ENCODE results near the gene RAB31.

RAB31 gene

DNA sequence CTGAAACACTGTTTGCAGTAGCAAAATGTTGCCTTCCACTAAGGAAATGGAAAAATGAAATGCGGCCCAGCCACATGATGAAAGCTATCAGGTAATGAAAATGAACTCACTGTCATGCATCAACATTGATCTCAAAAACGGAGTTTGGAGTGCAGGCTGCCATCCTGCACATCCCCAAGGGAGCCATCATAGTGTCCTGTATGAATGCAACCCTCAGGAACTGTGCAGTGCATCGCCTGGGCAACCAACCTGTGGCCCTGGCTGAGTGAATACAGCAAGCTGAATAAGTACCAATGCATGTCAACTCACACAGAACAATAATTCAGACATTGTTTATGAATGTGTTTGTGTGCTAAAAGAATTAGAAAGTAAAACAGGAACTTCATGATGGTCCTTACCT, 154.6 kb downstream of the RAB31 start:
- H3K36me3 ChIP-seq (ENCODE audit: insufficient read depth, low read length) = no peaks in the 10 kb centered on the region
- peaks cover 9% of the 10 kb centered on the region for H3K9me3 ChIP-seq (ENCODE audit: control insufficient read depth, insufficient read depth, low read length)
- H3K4me1 ChIP-seq (ENCODE audit: insufficient read depth, low read length) = no peaks in the 10 kb centered on the region
- no peak overlapping the region for H3K9ac ChIP-seq (ENCODE audit: low read depth, low read length)

DNA sequence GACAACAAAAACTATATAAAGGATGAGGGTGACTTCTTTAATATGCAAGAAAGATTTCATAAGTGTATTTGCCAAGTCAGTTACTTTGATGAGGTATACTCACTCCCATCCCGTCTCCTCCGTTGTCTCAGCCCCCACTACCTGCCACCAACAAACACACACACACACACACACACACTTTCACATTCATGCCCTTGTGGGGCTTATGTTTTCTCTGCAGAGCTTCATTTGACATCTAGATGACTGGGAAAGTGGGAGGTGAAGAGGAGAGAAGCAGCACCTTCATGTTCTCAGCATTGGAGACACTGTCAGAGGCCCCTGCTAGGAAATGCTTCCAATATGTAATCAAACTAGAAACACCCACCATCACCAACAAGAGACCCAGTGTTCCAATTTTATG, 155.2 kb downstream of the RAB31 start:
- peaks cover 9% of the 10 kb centered on the region for H3K9me3 ChIP-seq (ENCODE audit: control insufficient read depth, insufficient read depth, low read length)
- H3K9ac ChIP-seq (ENCODE audit: low read depth, low read length) = no peak overlapping the region
- no peaks in the 10 kb centered on the region for H3K4me1 ChIP-seq (ENCODE audit: insufficient read depth, low read length)
- no peaks in the 10 kb centered on the region for H3K36me3 ChIP-seq (ENCODE audit: insufficient read depth, low read length)

GRCh38 chr18:9865764-9866490, 157.8 kb downstream of the RAB31 start:
- Histone ChIP-seq H3K36me3 (ENCODE audit: insufficient read depth, low read length) (no peaks in the 10 kb centered on the region), H3K4me1 (ENCODE audit: insufficient read depth, low read length) (peaks cover 24% of the 10 kb centered on the region; the same call in 1 of the 2 replicates), H3K9me3 (ENCODE audit: control insufficient read depth, insufficient read depth, low read length) (peaks cover 9% of the 10 kb centered on the region), H3K9ac (ENCODE audit: low read depth, low read length) (no peak overlapping the region)

GRCh38 chr18:9866627-9867026, 158.5 kb downstream of the RAB31 start:
- Histone ChIP-seq H3K9ac (ENCODE audit: low read depth, low read length) (no peak overlapping the region), H3K36me3 (ENCODE audit: insufficient read depth, low read length) (no peaks in the 10 kb centered on the region), H3K9me3 (ENCODE audit: control insufficient read depth, insufficient read depth, low read length) (peaks cover 9% of the 10 kb centered on the region), H3K4me1 (ENCODE audit: insufficient read depth, low read length) (peaks cover 29% of the 10 kb centered on the region; the same call in 1 of the 2 replicates)

- Histone ChIP-seq H3K9ac (ENCODE audit: low read depth, low read length) (no peak overlapping the region), H3K9me3 (ENCODE audit: control insufficient read depth, insufficient read depth, low read length) (peaks cover 9% of the 10 kb centered on the region), H3K36me3 (ENCODE audit: insufficient read depth, low read length) (no peaks in the 10 kb centered on the region), H3K4me1 (ENCODE audit: insufficient read depth, low read length) (peaks cover 29% of the 10 kb centered on the region; the same call in 1 of the 2 replicates)
Measured at GRCh38 chr18:9867071-9867594, 159.0 kb downstream of the RAB31 start.

DNA sequence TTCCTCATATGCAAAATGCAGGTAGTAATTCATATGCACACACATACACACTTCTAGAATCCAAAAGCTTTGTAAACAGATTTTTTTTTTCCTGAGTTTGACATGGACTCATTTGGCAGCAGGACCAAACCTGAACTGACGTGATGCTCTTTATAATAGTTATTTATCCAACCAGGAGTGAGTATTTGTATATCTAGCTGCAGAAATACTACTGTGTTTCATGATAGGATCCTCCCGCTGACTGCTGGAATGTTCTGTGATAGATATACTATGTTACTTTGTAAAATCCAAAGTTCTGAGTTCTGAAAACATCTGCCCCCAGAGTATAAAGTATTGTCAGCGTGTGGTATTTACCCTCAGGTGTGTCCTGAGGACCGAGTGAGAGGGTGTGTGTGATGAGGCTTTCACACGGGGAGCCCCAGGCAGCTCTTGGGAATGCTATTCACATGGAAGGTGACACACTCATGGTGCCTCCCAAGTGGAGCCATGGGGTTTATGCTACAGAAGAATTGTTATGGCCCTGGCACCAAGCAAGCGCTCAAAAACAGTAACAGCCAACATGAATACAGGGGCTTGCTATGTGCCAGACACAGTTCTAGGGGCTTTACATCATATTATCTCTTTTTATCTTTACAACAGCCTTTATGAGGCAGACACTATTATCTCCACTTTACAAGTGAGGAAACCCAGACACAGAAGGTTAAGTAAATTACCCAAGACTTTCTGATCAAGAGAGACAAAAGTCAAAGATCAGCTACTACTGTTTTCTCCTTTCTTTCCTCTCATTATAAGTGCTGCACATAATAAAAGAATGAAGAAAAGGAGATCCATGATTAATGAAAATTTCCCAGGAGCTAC, 161.0 kb downstream of the RAB31 start:
- no peaks in the 10 kb centered on the region for H3K36me3 ChIP-seq (ENCODE audit: insufficient read depth, low read length)
- no peak overlapping the region for H3K9ac ChIP-seq (ENCODE audit: low read depth, low read length)
- H3K4me1 ChIP-seq (ENCODE audit: insufficient read depth, low read length) = peaks cover 29% of the 10 kb centered on the region; the same call in 1 of the 2 replicates
- H3K9me3 ChIP-seq (ENCODE audit: control insufficient read depth, insufficient read depth, low read length) = peaks cover 9% of the 10 kb centered on the region

GRCh38 chr18:9869715-9870430, 161.8 kb downstream of the RAB31 start:
- peaks cover 29% of the 10 kb centered on the region; the same call in 1 of the 2 replicates for H3K4me1 ChIP-seq (ENCODE audit: insufficient read depth, low read length)
- no peaks in the 10 kb centered on the region for H3K36me3 ChIP-seq (ENCODE audit: insufficient read depth, low read length)
- no peak overlapping the region; the same call in 1 of the 2 replicates for H3K9ac ChIP-seq (ENCODE audit: low read depth, low read length)
- peaks cover 6% of the 10 kb centered on the region for H3K9me3 ChIP-seq (ENCODE audit: control insufficient read depth, insufficient read depth, low read length)

- Histone ChIP-seq H3K36me3 (ENCODE audit: insufficient read depth, low read length) (no peaks in the 10 kb centered on the region), H3K4me1 (ENCODE audit: insufficient read depth, low read length) (peaks cover 29% of the 10 kb centered on the region; the same call in 1 of the 2 replicates), H3K9ac (ENCODE audit: low read depth, low read length) (no peak overlapping the region; the same call in 1 of the 2 replicates), H3K9me3 (ENCODE audit: control insufficient read depth, insufficient read depth, low read length) (peaks cover 2% of the 10 kb centered on the region; the same call in 1 of the 2 replicates)
Measured at GRCh38 chr18:9870431-9871008, 162.4 kb downstream of the RAB31 start.

DNA sequence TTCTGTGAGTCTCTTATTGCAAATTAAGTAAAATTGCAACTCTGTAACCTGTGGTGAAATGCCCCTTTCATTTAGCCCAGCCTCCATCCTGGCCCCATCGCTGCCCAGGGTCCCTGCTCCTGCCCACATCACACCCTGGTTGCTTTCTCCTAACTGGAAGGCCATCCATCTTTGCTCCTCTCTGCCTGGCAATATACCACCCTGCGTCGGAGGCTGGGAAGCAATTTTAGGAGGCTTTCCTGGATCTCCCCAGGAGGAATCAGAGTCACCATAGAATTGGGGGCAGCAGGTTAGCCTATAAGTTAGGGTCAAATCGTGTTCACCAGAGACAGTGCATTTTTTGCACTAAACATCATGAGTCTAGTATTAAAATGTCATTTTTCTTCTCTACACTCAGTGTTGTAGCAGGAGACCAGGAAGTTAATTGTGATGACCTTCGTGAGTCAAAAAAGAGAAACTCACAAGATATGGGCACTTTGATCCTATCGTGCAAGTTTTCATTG, 163.2 kb downstream of the RAB31 start:
- no peak overlapping the region for H3K9ac ChIP-seq (ENCODE audit: low read depth, low read length)
- peaks cover 29% of the 10 kb centered on the region; the same call in 1 of the 2 replicates for H3K4me1 ChIP-seq (ENCODE audit: insufficient read depth, low read length)
- H3K9me3 ChIP-seq (ENCODE audit: control insufficient read depth, insufficient read depth, low read length) = 0 out of 2 replicates have a peak, but pooled peaks cover 2% of the 10 kb centered on the region
- H3K36me3 ChIP-seq (ENCODE audit: insufficient read depth, low read length) = no peaks in the 10 kb centered on the region

GRCh38 chr18:9872823-9873222, 164.7 kb downstream of the RAB31 start:
- H3K4me1 ChIP-seq (ENCODE audit: insufficient read depth, low read length) = peaks cover 34% of the 10 kb centered on the region
- no peak overlapping the region for H3K9ac ChIP-seq (ENCODE audit: low read depth, low read length)
- no peaks in the 10 kb centered on the region for H3K9me3 ChIP-seq (ENCODE audit: control insufficient read depth, insufficient read depth, low read length)
- no peaks in the 10 kb centered on the region for H3K36me3 ChIP-seq (ENCODE audit: insufficient read depth, low read length)

GRCh38 chr18:9874728-9875127, 166.6 kb downstream of the RAB31 start:
- H3K9ac ChIP-seq (ENCODE audit: low read depth, low read length) = no peak overlapping the region
- H3K9me3 ChIP-seq (ENCODE audit: control insufficient read depth, insufficient read depth, low read length) = no peaks in the 10 kb centered on the region
- H3K4me1 ChIP-seq (ENCODE audit: insufficient read depth, low read length) = peaks cover 23% of the 10 kb centered on the region
- H3K36me3 ChIP-seq (ENCODE audit: insufficient read depth, low read length) = no peaks in the 10 kb centered on the region

DNA sequence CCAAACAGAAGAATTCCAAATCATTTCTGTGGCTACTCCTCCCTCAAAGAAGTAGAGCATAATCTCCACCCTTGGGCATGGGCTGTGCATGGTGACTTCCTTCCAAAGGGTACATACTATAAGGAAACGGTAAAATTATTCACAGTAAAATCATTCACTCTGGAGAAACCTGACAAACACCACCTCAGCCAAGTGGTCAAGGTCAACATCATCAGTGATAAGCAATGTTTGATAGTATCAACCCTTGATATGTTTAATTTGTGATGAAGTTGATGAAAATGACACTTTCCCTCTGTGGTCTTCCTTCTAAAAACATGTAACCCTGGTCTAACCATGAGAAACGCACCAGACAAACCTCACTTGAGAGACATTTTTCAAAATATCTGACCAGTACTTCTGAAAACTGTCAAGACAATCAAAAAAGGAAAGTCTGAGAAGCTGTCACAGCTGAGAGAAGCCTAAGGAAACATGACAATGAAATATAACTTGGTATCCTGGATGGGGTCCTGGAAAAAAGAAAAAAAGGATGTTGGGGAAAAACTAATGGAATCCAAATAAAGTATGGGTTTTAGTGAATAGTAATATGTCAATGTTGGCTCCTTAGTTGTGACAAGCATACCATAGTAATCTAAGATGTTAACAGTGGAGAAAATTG, 168.2 kb downstream of the RAB31 start:
- peaks cover 7% of the 10 kb centered on the region for H3K4me1 ChIP-seq (ENCODE audit: insufficient read depth, low read length)
- no peak overlapping the region for H3K9ac ChIP-seq (ENCODE audit: low read depth, low read length)
- H3K9me3 ChIP-seq (ENCODE audit: control insufficient read depth, insufficient read depth, low read length) = no peaks in the 10 kb centered on the region
- H3K36me3 ChIP-seq (ENCODE audit: insufficient read depth, low read length) = no peaks in the 10 kb centered on the region

Measured in ES-I3 (cell line).